Renal cortex interstitium (tissue), 11 donors: ENCODE measurements around the gene SINHCAF. TPM values are rescaled to one million over a fixed set of nuclear protein-coding genes. Genes with fewer than 3 reads are reported as not detected.
"Not testable (repeated sequence)": the region's sequence is repeated elsewhere in the genome, so short reads cannot be mapped to it uniquely, and the experiment has no call there.

Experiments used
- DNase-seq, 11 donors: peaks; one replicate each; pipeline ENCODE4 v3.0.0-alpha.2; 2013; ENCODE audit warnings: low read depth in 9 of 11, low spot score in 4 of 11; ENCODE audit errors: extremely low read depth in 1 of 11
- polyA plus RNA-seq, 3 donors: library from polyadenylated mRNA; unstranded; fragments of 120-200 nt; gene quantifications; one replicate each; pipeline ENCODE4 v1.2.1, GENCODE V29; 2013; ENCODE audit not compliant: insufficient read length in 3 of 3

Gene SINHCAF
- polyA plus RNA-seq, 3 donors = 247 to 317 (median 279) TPM

DNA sequence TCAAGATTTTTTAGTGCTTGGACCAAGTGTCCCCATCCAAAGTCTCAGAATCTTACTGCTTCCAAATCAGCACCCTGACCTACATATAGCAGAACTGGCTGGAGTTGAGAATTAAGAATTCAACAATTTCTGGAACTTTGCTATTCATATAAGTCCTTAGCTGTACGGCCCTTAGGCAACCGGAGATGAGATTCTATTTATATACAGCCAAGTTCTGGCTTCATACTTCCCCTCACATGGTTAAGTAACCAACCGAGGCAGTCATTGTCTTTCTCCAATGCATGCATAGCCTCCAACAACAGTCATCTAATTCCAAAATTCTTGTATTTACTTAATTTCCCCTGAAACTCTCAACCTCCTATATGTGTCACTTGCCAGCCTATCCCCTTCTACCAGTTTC, 76.6 kb downstream of the SINHCAF start:
- DNase-seq = no peak

- DNase-seq = no peak
These were observed 77.1 kb downstream of the SINHCAF start for GRCh38 chr12:31248815-31249214.

- DNase-seq = no peak
These were observed 77.6 kb downstream of the SINHCAF start for GRCh38 chr12:31248337-31248736.

DNA sequence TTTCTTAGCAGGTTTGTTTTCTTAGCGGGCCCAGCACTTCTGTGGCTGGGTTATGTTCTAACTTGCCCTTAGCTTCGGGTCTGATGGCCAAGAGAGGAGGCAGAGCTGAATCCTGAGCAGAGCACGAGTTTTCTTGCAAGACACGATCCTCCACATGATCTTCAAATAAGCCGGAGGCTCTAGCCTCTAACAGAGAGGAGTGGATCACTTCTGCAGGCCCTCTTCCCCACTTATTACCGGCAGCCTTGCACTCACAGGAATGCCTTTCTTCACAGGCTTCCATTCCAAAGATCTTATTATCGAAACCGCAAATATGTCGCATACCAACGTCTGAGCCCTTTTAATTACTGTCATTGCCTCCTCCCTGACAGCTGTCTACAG, 79.5 kb downstream of the SINHCAF start:
- DNase-seq = no peak

- no peak for DNase-seq
These were observed 80.0 kb downstream of the SINHCAF start for GRCh38 chr12:31245822-31246469.

DNA sequence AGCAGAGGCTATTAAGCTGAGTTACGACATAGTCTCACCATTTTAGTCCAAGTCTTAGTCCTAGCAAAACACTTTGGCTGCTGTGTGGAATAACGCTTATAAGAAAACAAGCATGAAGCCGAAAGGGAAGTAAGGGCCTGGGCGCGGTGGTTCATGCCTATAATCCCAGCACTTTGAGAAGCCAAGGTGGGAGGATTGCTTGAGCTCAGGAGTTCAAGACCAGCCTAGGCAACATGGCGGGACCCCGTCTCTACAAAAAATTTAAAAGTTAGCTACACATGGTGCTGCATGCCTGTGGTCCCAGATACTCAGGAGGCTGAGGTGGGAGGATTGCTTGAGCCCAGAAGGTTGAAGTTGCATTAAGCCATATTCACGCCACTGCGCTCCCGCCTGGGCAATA, 83.5 kb downstream of the SINHCAF start:
- not testable (repeated sequence) for DNase-seq

- peak; percentile 31 to 62 (median 38) for DNase-seq
These were observed 87.1 kb downstream of the SINHCAF start for GRCh38 chr12:31238764-31239387.

- not testable (repeated sequence) for DNase-seq
These were observed 87.6 kb downstream of the SINHCAF start for GRCh38 chr12:31238333-31238732.

GRCh38 chr12:31236998-31237637, 88.8 kb downstream of the SINHCAF start:
- no peak for DNase-seq

DNA sequence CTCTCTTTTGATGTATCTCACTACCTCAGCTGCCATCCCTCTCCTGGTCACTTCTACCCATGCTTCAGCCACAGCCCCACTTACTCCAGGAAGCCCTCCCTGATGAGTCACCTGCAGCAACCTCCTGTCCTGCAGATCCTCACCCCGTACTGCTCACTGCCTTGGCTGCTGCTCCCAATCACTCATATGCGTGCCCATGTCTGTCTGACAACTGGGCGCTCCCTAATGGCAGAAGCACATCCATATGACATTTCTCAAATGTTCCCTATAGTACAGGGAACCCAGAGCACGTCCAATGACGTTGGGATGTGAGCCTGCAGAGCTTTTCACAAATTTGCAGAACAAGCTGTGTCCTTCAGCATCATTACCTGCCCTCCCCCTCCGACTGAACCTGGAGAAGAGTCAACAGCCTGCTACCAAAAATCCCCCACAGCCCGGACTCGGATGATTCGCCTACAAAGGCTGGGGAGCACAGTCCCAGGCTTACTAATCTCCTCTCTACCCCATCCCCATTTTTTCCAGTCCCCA, 90.0 kb downstream of the SINHCAF start:
- no peak for DNase-seq

GRCh38 chr12:31234955-31235867, 90.7 kb downstream of the SINHCAF start:
- peak; percentile 24 to 75 (median 46) for DNase-seq

DNA sequence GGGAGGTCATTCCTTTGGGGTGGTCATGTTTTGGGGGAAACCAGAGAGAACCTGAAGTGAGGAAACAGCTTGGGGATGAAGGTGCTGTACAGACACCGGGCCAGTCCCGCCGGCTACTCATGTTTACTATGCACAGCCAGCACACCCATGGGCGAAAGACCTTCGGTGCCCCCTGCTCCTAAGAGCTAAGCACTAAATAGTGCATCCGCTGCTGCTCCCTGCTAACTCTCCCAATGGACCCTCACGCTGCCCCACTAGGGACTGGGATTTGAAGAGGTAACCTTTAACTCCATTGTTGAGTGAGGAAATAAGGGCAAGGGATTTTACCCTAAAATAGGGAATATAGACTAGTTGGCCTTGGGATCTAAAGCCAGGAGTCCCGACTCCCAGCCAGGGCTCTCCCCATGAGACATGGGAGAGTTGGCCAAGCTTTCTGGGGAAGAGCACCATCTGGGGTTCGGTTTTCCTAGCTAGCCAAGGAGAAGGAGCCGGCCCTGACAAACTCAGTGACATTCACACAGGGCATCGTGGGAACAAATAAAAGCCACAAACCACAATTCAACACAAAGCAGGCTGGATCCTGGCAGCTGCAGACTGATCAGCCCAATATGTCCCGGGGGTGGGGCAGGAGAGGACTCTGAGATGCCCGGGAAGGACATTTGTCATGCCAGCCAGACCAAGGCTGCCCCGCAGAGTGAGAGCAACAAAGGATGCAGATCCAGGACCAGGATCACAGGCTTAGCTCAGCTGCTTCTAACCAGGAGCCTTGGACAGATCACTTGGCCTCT, 91.7 kb downstream of the SINHCAF start:
- no peak for DNase-seq

DNA sequence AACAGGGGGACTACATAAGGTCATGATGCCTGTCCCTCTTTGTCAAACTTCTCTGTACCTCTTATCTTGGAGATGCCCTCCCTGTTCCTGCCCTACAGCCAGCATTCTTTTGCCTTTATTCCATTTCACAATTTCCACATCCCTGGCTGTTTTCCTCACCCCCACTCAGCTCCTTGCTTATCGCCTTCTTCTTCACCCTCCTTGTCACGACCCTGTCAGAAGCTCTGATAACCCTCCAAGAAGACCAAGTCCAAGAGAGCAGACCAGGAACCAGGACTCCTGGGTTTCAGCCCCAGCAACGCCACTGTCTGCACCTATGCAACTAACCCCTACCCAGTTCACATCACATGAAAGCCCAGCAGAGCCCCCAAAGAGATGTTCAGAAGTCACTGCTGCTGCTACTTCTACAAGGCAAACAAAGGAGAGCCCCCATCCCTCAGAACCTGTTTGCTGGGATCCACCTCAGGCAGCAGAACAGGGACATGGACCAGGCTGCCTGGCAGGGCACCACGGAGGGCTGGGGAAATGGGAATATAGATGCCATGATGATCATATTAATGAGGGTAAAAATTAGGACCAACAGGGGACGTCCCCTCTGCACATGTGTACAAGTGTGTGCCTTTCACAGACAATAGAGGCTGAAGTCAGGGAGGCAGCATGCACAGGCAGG, 92.8 kb downstream of the SINHCAF start:
- no peak for DNase-seq

DNA sequence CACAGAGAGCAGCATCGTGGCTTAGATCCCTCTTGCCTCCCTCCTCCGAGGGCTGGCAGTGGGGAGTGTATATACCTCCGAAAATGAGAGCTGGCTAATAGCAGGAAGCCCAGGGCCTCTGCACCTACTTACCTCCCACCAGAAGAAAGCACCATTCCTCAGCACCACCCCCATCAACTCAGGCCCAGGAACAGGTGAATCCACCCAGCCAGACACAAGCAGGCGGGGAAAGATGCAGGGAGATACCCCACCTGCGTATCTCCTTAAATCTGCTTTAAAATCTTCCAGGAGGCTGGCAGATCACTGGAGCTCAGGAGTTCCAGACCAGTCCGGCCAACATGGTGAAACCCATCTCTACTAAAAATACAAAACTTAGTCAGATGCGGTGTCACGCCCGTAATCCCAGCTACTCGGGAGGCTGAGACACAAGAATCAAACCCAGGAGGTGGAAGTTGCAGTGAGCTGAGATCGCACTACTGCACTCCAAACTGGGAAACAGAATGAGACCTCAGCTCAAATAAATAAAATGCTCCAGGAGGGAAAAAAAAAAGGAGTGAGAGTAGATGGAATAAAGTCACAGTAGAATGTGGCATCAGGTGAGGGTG, 93.5 kb downstream of the SINHCAF start:
- DNase-seq = no peak

GRCh38 chr12:31231611-31232360, 94.2 kb downstream of the SINHCAF start:
- DNase-seq = no peak
